SU-DHL-6 (cell line): Measurements from ENCODE around the gene NOX4.
"Not testable (repeated sequence)": the region's sequence is repeated elsewhere in the genome, so short reads cannot be mapped to it uniquely, and the experiment has no call there.

Experiments used
- CTCF ChIP-seq: fragments of 200-600 bp; sonication (generic); IDR thresholded peaks from one replicate; pipeline ENCODE4 v1.5.1; 2017; ENCODE audit warnings: antibody characterized with exemption, mild to moderate bottlenecking, low read length, moderate library complexity; ENCODE audit not compliant: insufficient read depth, poor library complexity, severe bottlenecking
- EZH2phosphoT487 ChIP-seq: fragments of 200-600 bp; sonication (generic), shearing (Covaris generic); conservative IDR thresholded peaks from 2 replicates; pipeline ENCODE4 v1.6.1; 2018; ENCODE audit warnings: mild to moderate bottlenecking, antibody characterized with exemption, low read length, moderate library complexity, mixed read lengths

- not testable (repeated sequence) for TF ChIP-seq CTCF, EZH2phosphoT487
Observed at GRCh38 chr11:89411112-89411511, 80.1 kb downstream of the NOX4 start.
